ENCODE measurements around the gene PTPN14. TPM values are rescaled to one million over a fixed set of nuclear protein-coding genes. Genes with fewer than 3 reads are reported as not detected.

PTPN14 gene
- total and polyA plus RNA-seq, 2 of the 4 experiments (the other 2 are of a cell fraction), result 21.5 to 31.7 TPM

DNA sequence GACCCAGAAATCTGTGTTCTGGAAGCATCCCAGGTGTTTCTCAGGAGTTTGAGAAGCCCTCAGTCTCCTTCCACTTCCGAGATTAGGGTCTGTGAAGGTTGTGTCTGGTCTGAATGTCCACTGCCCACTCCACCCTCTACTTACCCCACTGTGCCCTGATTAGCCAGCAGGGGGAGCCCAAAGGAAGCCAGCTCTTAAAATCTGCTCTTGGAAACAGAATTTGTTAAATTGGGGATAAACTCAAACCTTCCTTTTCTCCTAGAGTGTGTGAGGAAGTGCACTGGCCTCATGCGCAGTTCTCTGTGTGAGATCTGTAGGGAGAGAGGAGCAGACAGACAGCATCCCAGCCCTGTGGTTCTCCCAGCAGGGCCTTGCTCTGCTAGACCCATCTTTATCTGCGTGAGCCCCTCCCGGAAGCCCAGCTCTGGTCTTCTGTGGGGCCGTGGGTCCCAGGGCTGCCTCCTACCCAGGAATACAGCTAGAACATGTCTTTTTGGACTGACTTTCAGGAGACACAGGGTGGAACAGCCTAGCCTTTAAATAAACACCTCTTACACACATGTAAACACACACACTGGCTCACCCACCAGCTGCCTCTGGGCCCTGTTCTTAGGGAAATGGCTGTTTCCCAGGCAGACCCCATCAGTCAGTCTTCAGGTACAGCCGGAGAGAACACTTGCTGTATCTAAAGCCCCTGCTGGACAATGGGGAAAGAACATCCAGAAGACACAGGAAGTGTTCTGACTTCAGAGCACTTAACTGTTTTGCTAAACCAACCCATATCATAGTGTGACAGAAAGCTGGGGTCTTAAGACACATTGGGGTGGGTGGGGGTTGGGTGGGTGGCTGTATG, 218.2 kb downstream of the PTPN14 start:
- dilution Hi-C loops (cut with HindIII; ENCODE audit: low sequenced_read_pairs, unreplicated experiment) (no loop called here), intact Hi-C loops (cut with micrococcal nuclease) (loop anchor here (1.0 to 10.0 kb wide), 6 partner anchors 222 to 1193 kb away; partner anchors contain the start of genes CENPF and PTPN14), in situ Hi-C loops (cut with MboI; ENCODE audit: low sequenced_read_pairs) (loop anchor here (5.0 kb wide), 3 partner anchors 121 to 1194 kb away; no protein-coding TSS in a partner anchor)
- Histone ChIP-seq H3K4ac (ENCODE audit: low read depth, low read length) (peak overlapping the region; percentile 61), H3K27ac (ENCODE audit: insufficient read depth, low read length) (peak overlapping the region; percentile 65; the same call in 1 of the 2 replicates), H2AK5ac (ENCODE audit: low read depth, low read length) (peak overlapping the region; percentile 49; the same call in 1 of the 2 replicates), H3K9me3 (ENCODE audit: control insufficient read depth, insufficient read depth, low read length) (no peaks in the 10 kb centered on the region), H4K5ac (ENCODE audit: low read depth, low read length) (no peak overlapping the region), H2BK120ac (ENCODE audit: low read depth, low read length) (peak overlapping the region; percentile 63), H3K4me1 (ENCODE audit: control insufficient read depth, insufficient read depth, low read length) (peaks cover 13% of the 10 kb centered on the region), H3K14ac (replicated peaks; ENCODE audit: low read depth, low read length) (peak overlapping the region; percentile 69), H4K91ac (ENCODE audit: insufficient read depth, low read depth, low read length) (peak overlapping the region; percentile 29), H2BK15ac (ENCODE audit: low read depth, low read length) (peak overlapping the region; percentile 8; the same call in 1 of the 3 replicates), H3K79me1 (ENCODE audit: low read depth in 1 of 2, low read length in 2 of 2) (peaks cover 0 to 22% of the 10 kb centered on the region in 2 experiments; a peak in 2 of 4 replicates), H4K20me1 (ENCODE audit: insufficient read depth, low read length) (no peaks in the 10 kb centered on the region; the same call in 1 of the 2 replicates), H3K9ac (ENCODE audit: low read depth, low read length) (0 out of 2 replicates have a peak overlapping the region, but pooled peaks have one; percentile 12), H2BK5ac (ENCODE audit: low read depth, low read length, poor library complexity, severe bottlenecking) (peak overlapping the region; percentile 3), H4K8ac (ENCODE audit: low read depth in 2 of 2, low read length in 2 of 2) (peak overlapping the region; percentile 6 to 61; a peak in 3 of 4 replicates), H3K9me1 (ENCODE audit: insufficient read depth, low read length) (peaks cover 8% of the 10 kb centered on the region), H3K56ac (ENCODE audit: extremely low read depth, insufficient read depth, low read length) (no peak overlapping the region), H2BK20ac (ENCODE audit: low read depth, low read length) (peak overlapping the region; percentile 38; the same call in 1 of the 2 replicates), H3K23ac (ENCODE audit: low read depth, low read length) (no peak overlapping the region), H3K27me3 (ENCODE audit: control insufficient read depth, insufficient read depth, low read length) (no peaks in the 10 kb centered on the region), H3K36me3 (ENCODE audit: control insufficient read depth, insufficient read depth, low read length) (peaks cover 3% of the 10 kb centered on the region; the same call in 1 of the 2 replicates), H3K18ac (ENCODE audit: low read depth, low read length) (peak overlapping the region; percentile 12; the same call in 1 of the 2 replicates), H3K4me3 (ENCODE audit: insufficient read depth, low read depth, low read length) (no peak overlapping the region), H2AK9ac (replicated peaks; ENCODE audit: low read depth, low read length, poor library complexity) (peak overlapping the region; percentile 21), H2AFZ (replicated peaks; ENCODE audit: low read length, poor library complexity) (peak overlapping the region; percentile 47), H3K4me2 (ENCODE audit: low read depth, low read length) (no peak overlapping the region; the same call in 1 of the 2 replicates)
- WGBS, 2 experiments (ENCODE audit: extremely low coverage in 2 of 2, insufficient read length in 1 of 2), result no CpG with 5 or more reads among the region's 6 CpGs
- DNase-seq (peak; percentile 65), ATAC-seq (ENCODE audit: low read depth) (peak; percentile 62)
- BruUV-seq (replicated peaks), result no TSS peak
- ChIA-PET POLR2A (ENCODE audit: unreplicated experiment) (no interaction called here), CTCF (interaction anchor here (0.5 to 7.9 kb wide), 34 partner anchors 8 to 1025 kb away, joined by 3 to 79 read pairs (median 4); no protein-coding TSS in a partner anchor)
- TF ChIP-seq, protein P1, sequence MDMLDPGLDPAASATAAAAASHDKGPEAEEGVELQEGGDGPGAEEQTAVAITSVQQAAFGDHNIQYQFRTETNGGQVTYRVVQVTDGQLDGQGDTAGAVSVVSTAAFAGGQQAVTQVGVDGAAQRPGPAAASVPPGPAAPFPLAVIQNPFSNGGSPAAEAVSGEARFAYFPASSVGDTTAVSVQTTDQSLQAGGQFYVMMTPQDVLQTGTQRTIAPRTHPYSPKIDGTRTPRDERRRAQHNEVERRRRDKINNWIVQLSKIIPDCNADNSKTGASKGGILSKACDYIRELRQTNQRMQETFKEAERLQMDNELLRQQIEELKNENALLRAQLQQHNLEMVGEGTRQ (IDR thresholded peaks at IDR 0.05; ENCODE audit: low read depth, low read length), result no peak
- TF ChIP-seq NFE2L2 (IDR thresholded peaks at IDR 0.05; ENCODE audit: low read depth, low read length) (no peak), MXI1 (IDR thresholded peaks at IDR 0.05; ENCODE audit: borderline replicate concordance, low read depth, low read length) (no peak), RCOR1 (IDR thresholded peaks at IDR 0.05; ENCODE audit: insufficient replicate concordance, low read length) (no peak), POLR2A (IDR thresholded peaks at IDR 0.05; ENCODE audit: low read depth, low read length) (no peak), RFX5 (IDR thresholded peaks at IDR 0.05; ENCODE audit: low read depth, low read length) (no peak), SMC3 (IDR thresholded peaks at IDR 0.05; ENCODE audit: low read depth, low read length) (peak; percentile 88), CHD1 (IDR thresholded peaks at IDR 0.05; ENCODE audit: low read depth, low read length) (no peak), FOS (IDR thresholded peaks at IDR 0.05; ENCODE audit: low read depth, low read length) (no peak), RAD21 (IDR thresholded peaks at IDR 0.05; ENCODE audit: low read length) (peak; percentile 79), CEBPB (IDR thresholded peaks at IDR 0.05; ENCODE audit: low read depth, low read length) (no peak)
- TF ChIP-seq, protein P2, sequence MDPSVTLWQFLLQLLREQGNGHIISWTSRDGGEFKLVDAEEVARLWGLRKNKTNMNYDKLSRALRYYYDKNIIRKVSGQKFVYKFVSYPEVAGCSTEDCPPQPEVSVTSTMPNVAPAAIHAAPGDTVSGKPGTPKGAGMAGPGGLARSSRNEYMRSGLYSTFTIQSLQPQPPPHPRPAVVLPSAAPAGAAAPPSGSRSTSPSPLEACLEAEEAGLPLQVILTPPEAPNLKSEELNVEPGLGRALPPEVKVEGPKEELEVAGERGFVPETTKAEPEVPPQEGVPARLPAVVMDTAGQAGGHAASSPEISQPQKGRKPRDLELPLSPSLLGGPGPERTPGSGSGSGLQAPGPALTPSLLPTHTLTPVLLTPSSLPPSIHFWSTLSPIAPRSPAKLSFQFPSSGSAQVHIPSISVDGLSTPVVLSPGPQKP (IDR thresholded peaks at IDR 0.05; ENCODE audit: borderline replicate concordance, low read depth, low read length), result no peak
- TF ChIP-seq, protein P3, sequence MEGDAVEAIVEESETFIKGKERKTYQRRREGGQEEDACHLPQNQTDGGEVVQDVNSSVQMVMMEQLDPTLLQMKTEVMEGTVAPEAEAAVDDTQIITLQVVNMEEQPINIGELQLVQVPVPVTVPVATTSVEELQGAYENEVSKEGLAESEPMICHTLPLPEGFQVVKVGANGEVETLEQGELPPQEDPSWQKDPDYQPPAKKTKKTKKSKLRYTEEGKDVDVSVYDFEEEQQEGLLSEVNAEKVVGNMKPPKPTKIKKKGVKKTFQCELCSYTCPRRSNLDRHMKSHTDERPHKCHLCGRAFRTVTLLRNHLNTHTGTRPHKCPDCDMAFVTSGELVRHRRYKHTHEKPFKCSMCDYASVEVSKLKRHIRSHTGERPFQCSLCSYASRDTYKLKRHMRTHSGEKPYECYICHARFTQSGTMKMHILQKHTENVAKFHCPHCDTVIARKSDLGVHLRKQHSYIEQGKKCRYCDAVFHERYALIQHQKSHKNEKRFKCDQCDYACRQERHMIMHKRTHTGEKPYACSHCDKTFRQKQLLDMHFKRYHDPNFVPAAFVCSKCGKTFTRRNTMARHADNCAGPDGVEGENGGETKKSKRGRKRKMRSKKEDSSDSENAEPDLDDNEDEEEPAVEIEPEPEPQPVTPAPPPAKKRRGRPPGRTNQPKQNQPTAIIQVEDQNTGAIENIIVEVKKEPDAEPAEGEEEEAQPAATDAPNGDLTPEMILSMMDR (conservative IDR thresholded peaks at IDR 0.05; ENCODE audit: low read depth, low read length), result peak; percentile 89

Data from IMR-90 (cell line).